Loucy (cell line): ENCODE results near the gene HMGXB4.
"Not testable (repeated sequence)": the region's sequence is repeated elsewhere in the genome, so short reads cannot be mapped to it uniquely, and the experiment has no call there.

Experiments used
- H2AFZ ChIP-seq: fragments of 200-600 bp; sonication (generic); 2 replicates; pipeline ENCODE4 v1.6.0; 2016; ENCODE audit warnings: antibody characterized with exemption, mild to moderate bottlenecking, low read length, moderate library complexity
- H3F3A ChIP-seq: fragments of 200-600 bp; 2 replicates; pipeline ENCODE4 v1.6.0; 2016; ENCODE audit warnings: antibody characterized with exemption, low read depth, mild to moderate bottlenecking
- H3K27me3 ChIP-seq: fragments of 200-600 bp; sonication (generic); 2 replicates; pipeline ENCODE4 v1.6.1; 2014; ENCODE audit warnings: low read length, mild to moderate bottlenecking; ENCODE audit not compliant: insufficient read depth, poor library complexity, severe bottlenecking
- H3K36me3 ChIP-seq: fragments of 200-600 bp; sonication (generic); 2 replicates; pipeline ENCODE4 v1.6.1; 2016; ENCODE audit warnings: low read length; ENCODE audit not compliant: insufficient read depth
- H3K4me1 ChIP-seq: fragments of 200-600 bp; sonication (generic); 2 replicates; pipeline ENCODE4 v1.5.1; 2014; ENCODE audit warnings: low read length, mild to moderate bottlenecking; ENCODE audit not compliant: insufficient read depth, poor library complexity, severe bottlenecking
- H3K4me2 ChIP-seq: fragments of 200-600 bp; sonication (generic); 2 replicates; pipeline ENCODE4 v1.6.0; 2014; ENCODE audit warnings: antibody characterized with exemption, low read length, low read depth, mild to moderate bottlenecking; ENCODE audit not compliant: poor library complexity, severe bottlenecking
- H3K4me3 ChIP-seq: fragments of 200-600 bp; sonication (generic); 2 replicates; pipeline ENCODE4 v1.5.1; 2014; ENCODE audit warnings: low read length, mild to moderate bottlenecking, mixed read lengths; ENCODE audit not compliant: poor library complexity, severe bottlenecking
- H3K79me2 ChIP-seq: fragments of 200-600 bp; sonication (generic); 2 replicates; pipeline ENCODE4 v1.6.1; 2014; ENCODE audit warnings: low read length; ENCODE audit not compliant: insufficient read depth
- H3K9ac ChIP-seq: fragments of 200-600 bp; sonication (generic); 2 replicates; pipeline ENCODE4 v1.6.0; 2014; ENCODE audit warnings: mild to moderate bottlenecking, low read depth, low read length, moderate library complexity; ENCODE audit not compliant: poor library complexity, severe bottlenecking
- H3K9me2 ChIP-seq: fragments of 200-600 bp; sonication (generic); replicated peaks from 2 replicates; pipeline ENCODE4 v1.6.1; 2016; ENCODE audit warnings: low read depth, low read length, mixed read lengths
- H3K9me3 ChIP-seq: fragments of 200-600 bp; sonication (generic); 2 replicates; pipeline ENCODE4 v1.6.1; 2014; ENCODE audit warnings: mild to moderate bottlenecking, antibody characterized with exemption, low read length, low read depth; ENCODE audit not compliant: insufficient read depth
- H4K20me1 ChIP-seq: fragments of 200-600 bp; sonication (generic); 2 replicates; pipeline ENCODE4 v1.6.0; 2014; ENCODE audit warnings: antibody characterized with exemption, low read length, mild to moderate bottlenecking; ENCODE audit not compliant: insufficient read depth, poor library complexity, severe bottlenecking
- CTCF ChIP-seq: fragments of 200-600 bp; sonication (generic); conservative IDR thresholded peaks from 2 replicates; pipeline ENCODE4 v1.5.1; 2014; ENCODE audit warnings: mild to moderate bottlenecking, antibody characterized with exemption, low read length
- EZH2phosphoT487 ChIP-seq: fragments of 200-600 bp; IDR thresholded peaks from 2 replicates; pipeline ENCODE4 v1.6.1; 2018; ENCODE audit warnings: antibody characterized with exemption, mild to moderate bottlenecking, moderate library complexity, borderline replicate concordance

The HMGXB4 gene

DNA sequence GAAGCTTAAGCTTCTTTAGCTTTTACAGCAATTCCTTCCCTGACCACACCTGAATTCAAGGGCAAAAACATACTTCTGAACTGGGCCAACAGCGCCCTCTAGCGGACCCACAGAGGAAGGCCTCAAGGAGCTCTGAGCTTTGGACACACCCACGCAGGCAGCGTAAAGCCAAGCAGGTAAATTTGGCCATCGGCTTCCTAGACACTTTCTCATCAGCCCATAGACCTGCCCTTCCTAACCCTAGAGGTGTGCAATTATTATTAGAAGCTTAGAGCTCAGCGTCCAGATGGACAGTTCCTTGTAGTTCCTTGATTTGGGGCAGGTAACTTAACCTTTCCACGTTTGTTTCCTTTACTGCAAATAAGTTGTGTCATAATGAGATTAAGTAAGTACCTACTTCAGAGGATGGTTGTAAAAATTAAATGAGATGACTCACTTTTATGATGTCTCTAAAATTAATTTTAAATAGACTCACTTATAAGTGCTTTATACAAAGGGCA is 25.7 kb upstream of the HMGXB4 start:
- Histone ChIP-seq H2AFZ (no peak overlapping the region), H3K79me2 (no peaks in the 10 kb centered on the region), H3K4me3 (no peak overlapping the region), H3K4me1 (no peaks in the 10 kb centered on the region), H4K20me1 (no peaks in the 10 kb centered on the region), H3K36me3 (no peaks in the 10 kb centered on the region), H3F3A (no peaks in the 10 kb centered on the region), H3K4me2 (no peak overlapping the region), H3K27me3 (no peaks in the 10 kb centered on the region), H3K9me2 (no peaks in the 10 kb centered on the region), H3K9me3 (no peaks in the 10 kb centered on the region), H3K9ac (no peak overlapping the region)
- TF ChIP-seq EZH2phosphoT487 (no peak), CTCF (peak; percentile 99)

DNA sequence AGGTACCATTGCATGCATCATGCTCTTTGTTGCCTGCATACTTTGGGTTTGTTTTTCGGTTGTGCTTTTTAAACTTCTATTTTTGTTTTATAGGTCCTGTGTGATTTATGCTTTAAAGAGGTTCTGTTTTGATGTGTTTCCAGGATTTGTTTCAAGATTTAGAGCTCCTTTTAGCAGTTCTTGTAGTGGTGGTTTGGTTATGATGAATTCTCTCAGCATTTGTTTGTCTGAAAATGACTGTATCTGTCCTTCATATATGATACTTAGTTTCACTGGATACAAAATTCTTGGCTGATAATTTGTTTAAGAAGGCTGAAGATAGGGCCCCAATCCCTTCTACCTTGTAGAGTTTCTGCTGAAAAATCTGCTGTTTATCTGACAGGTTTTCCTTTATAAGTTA is 18.5 kb upstream of the HMGXB4 start:
- H3F3A ChIP-seq, H3K4me3 ChIP-seq, H3K79me2 ChIP-seq, H3K9ac ChIP-seq, H2AFZ ChIP-seq, H3K9me2 ChIP-seq, H3K4me1 ChIP-seq, H3K9me3 ChIP-seq, H3K27me3 ChIP-seq, H3K4me2 ChIP-seq, H3K36me3 ChIP-seq, H4K20me1 ChIP-seq: not testable (repeated sequence)

DNA sequence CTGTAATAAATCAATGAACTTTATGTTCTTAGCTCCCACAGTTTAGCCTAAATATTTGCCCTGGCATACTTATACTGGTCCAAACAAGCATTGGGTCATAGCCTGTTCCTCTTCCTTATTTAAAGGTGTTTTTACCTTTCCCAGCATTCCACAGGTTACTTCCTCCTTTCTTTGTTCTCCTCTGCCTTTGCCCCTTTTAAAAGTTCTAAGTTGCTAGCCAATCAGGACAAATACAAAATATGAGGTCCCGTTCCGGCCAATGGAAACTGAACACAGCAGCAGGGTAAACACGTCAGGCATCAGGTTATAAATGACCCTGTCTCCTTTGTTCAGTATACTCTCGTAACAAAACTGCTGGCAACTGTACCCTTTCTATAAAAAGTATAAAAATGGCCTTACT is 12.8 kb upstream of the HMGXB4 start:
- H3K9me2 ChIP-seq, H4K20me1 ChIP-seq, H2AFZ ChIP-seq, H3K27me3 ChIP-seq, H3K4me2 ChIP-seq, H3K4me1 ChIP-seq, H3K79me2 ChIP-seq, H3K36me3 ChIP-seq, H3K9me3 ChIP-seq, H3F3A ChIP-seq, H3K4me3 ChIP-seq, H3K9ac ChIP-seq: not testable (repeated sequence)

DNA sequence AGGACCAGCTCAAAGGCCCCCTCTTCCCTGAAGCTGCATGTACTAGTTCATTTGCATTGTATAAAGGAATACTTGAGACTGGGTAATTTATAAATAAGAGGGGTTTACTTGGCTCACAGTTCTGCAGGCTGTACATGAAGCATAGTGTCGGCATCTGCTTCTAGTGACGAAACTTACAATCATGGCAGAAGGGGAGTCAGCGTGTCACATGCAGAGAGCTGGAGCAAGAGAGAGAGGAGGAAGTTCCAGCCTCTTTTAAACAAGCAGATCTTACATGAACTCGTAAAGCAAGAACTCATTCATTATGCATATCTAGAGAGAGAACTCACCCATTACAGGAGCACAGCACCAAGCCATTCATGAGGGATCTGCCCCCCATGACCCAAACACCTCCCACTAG is 7.1 kb upstream of the HMGXB4 start:
- H4K20me1 ChIP-seq: no peaks in the 10 kb centered on the region
- no peak overlapping the region for H2AFZ ChIP-seq
- no peak overlapping the region for H3K4me2 ChIP-seq
- no peaks in the 10 kb centered on the region for H3K4me1 ChIP-seq
- no peaks in the 10 kb centered on the region for H3K9me2 ChIP-seq
- H3K36me3 ChIP-seq: no peaks in the 10 kb centered on the region
- H3K79me2 ChIP-seq: no peaks in the 10 kb centered on the region
- no peak overlapping the region for H3K9ac ChIP-seq
- no peaks in the 10 kb centered on the region for H3F3A ChIP-seq
- no peaks in the 10 kb centered on the region for H3K27me3 ChIP-seq
- no peaks in the 10 kb centered on the region for H3K9me3 ChIP-seq
- TF ChIP-seq EZH2phosphoT487 (no peak), CTCF (no peak)
- no peak overlapping the region for H3K4me3 ChIP-seq
